Tongue (tissue), 2 donors: ENCODE measurements around the gene SGTA. TPM values are rescaled to one million over a fixed set of nuclear protein-coding genes. Genes with fewer than 3 reads are reported as not detected.
"Not testable (repeated sequence)": the region's sequence is repeated elsewhere in the genome, so short reads cannot be mapped to it uniquely, and the experiment has no call there.

Source experiments
- DNase-seq: peaks from one replicate; pipeline ENCODE4 v3.0.0-alpha.2; 2015
- total RNA-seq: library from RNA; depleted of rRNA; stranded (reverse); fragments of >200 nt; gene quantifications from one replicate; pipeline ENCODE4 v1.2.3, GENCODE V29; 2014

Gene SGTA
- total RNA-seq, 1 donor from 2014 or later, result 49.7 TPM

- DNase-seq, result no peak
These were observed 10.1 kb upstream of the SGTA start for GRCh38 chr19:2793126-2793525.

DNA sequence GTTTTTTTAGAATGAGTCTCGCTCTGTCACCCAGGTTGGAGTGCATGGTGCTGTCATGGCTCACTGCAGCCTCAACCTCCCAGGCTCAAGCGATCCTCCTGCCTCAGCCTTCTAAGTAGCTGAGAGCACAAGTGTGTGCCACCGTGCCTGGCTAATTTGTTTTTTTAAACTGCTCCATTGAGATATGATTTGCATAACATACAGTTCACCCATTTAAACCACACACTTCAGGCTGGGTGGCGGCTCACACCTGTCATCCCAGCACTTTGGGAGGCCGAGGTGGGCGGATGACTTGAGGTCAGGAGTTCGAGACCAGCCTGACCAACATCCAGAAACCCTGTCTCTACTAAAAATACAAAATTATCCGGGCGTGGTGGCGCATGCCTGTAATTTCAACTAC, 9.6 kb upstream of the SGTA start:
- not testable (repeated sequence) for DNase-seq

DNA sequence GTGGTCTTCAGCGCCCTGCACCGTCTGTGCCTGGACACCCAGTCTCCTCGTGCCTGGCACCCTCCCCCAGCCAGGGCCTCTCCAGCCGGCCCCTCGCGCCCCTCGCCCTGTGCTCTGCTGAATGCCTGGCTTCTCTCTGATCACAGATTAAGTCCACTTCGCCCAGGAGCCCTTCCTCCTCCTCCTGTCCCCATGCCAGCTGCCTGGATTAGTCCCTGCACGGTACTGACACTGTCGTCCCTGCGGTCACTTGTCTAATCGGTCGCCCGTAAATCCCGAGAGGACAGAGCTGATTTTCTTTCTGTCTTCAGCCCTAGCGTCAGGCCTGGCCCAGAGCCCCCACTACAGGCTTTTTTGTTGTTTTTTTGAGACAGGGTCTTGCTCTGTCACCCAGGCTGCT, 8.8 kb upstream of the SGTA start:
- no peak for DNase-seq

DNA sequence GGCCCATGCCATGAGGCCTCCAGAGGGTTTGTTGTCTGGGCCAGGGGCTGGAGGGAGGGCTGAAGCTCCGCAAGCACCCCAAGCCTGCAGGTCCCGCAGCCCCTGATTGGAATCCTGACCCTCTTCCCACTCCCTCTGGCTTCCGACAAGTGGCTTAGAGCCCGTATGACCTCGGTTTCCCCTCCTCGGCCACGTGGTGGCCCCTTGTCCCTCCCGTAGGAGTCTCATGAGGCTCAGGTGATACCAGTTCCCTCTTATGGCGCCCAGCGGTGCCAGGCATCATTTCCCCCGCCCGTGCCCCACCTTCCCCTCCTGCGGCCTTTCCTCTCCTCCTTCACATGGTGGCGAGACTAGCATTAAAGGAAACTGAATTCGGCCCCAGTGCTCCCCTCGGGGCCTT, 8.4 kb upstream of the SGTA start:
- no peak for DNase-seq

- no peak for DNase-seq
These were observed 7.6 kb upstream of the SGTA start for GRCh38 chr19:2790557-2791271.

DNA sequence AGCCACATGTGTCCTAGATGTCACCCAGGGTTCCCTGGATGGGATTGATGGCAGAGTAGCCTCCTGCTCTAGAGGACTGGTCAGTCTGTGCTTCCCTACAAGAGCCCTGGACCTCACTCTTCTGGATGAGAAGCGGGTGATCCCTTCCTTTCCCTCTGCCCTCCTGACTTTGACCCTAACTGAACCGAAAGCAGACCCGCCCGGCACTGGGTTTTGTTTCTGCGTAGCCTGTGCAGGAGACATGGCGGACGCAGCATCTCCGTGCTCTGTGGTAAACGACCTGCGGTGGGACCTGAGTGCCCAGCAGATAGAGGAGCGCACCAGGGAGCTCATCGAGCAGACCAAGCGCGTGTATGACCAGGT, 7.1 kb upstream of the SGTA start:
- DNase-seq, result no peak

DNA sequence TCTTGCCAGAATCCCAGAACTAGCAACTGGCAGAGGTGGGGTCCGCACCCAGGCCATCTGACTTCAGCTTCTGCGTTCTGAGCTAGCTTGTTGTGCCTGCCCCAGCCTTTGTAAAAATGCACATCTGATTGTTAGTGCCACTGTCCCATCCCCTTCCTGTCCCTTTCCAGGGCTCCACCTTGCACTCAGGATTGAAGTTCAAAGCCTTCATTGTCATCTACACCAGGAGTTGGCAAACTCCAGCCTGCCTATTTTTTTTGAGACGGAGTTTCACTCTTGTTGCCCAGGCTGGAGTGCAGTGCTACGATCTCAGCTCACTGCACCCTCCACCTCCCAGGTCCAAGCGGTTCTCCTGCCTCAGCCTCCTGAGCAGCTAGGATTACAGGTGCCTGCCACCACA, 5.2 kb upstream of the SGTA start:
- DNase-seq, result no peak

- DNase-seq, result no peak
These were observed 4.0 kb upstream of the SGTA start for GRCh38 chr19:2787115-2787514.

DNA sequence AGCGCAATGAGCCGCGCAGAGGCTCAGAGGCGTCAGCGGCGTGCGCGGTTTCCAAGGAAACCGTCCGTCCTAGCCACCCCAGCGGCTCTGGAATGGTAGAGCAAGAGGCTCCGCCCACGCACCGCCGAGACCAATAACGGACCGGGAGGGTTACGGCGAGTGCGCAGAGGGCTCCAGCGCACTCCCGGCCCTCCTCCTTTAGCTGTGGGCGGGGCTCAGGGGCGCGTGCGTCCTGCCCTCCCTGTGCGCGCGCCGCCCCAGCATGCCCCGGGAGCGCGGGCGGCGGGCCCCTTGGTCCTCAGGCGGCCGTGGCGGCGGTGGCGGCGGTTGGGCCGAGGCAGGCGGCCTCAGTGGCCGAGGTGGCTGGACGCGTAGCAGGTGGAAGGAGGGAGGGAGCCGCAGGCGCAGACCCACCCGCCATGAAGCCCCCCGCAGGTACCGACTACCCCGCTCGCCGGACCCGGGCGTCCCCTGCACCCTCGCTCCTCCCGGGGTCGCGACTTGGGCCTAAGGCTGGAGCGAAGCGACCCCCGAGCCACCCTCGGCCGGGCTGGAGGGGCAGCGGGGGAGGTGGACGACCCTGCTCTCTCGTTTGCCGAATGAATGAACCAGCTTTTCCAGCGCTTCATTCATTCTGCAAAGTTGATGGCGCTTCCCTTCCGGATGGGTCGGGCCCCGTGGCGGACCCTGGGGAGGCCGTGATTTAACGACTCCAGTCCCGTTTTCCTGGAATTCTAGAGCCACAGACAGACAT, 2.3 kb upstream of the SGTA start, which contains the start of gene THOP1:
Gene THOP1 (plus strand): TSS at position 260 of the 754 bp plus-strand sequence. CDS start 160 bp downstream, at position 420.
- peak; percentile 100 for DNase-seq

DNA sequence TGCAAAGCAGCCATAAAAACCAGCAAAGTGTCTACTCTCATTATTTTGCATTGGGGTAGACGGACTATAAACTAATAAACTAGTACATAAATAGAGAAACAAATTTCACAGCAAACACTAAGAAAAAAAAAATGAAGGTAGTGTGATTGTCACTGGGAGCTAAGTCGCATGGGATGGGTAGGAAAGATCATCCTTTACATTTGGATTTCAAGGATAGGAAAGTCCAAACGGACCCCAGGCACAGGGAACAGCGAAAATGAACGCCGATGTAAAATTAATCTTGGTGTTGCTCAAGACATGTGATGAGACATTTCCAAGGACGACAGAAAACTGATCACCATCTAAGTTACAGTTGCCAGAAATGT, 690 bp upstream of the SGTA start:
- DNase-seq, result no peak

GRCh38 chr19:2782329-2782935, 641 bp downstream of the SGTA start:
- no peak for DNase-seq

GRCh38 chr19:2780284-2780683, 2.8 kb downstream of the SGTA start:
- DNase-seq, result no peak

DNA sequence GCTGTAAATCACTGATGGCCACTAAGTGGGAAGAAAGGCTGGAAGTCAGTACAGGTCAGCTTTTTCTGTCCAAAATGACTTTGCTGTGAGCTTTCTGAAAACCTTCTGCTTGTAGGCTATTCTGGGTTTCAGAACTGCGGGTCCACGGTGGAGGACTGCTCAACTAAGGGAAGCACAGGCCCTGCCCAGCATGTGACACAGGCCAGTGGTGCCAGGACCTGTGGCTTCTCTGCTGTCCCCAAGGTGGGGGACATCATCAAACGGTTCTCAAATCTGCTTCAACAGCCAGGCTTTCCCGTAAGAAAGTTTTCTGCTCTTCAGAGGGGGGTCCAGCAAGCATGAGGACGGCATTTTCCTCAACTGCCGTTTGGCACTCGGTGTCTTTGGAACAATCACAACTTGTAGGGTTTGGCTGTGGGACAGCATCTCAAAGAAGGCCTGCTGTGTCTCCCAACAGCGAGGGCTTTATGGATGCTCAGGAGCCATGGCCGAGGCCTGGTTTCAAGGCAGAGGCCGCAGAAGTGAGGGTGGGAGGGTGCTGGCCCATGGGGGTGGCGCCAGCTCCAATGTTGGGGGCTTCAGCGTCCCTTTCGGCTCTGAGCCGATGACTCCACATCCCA, 3.8 kb downstream of the SGTA start:
- DNase-seq, result no peak

DNA sequence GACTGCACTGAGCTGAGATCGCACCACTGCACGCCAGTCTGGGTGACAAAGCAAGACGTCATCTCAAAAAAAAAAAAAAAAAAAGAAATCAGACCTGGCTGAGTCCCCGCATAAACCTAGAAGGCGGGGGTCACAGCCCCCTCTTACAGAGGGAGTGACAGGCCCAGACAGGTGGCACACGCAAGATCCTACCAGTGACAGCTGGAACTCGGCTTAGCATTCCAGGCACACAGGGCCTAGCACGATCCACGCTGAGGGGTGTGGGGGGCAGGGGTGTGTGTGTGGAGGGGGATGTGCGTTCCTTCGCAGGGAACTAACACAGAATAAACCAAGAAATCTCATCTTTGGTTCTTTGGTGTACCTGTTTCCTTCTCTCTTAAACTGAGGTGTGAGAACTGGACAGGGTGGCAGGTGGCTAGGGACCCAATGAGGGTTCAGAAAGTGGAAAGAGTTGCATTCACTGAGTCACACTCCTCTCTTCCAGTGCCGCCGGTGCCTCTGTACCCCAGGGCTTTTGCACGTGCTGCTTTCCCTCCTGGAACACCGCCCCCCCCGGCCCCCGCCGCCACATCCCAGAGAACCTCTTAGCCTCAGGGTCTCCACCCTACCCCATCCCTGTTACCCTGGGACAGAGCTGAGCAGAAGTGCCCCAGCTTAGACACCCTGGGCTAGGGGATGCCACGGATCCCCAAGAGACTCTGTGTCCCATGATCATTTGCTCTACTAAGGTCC, 5.0 kb downstream of the SGTA start:
- DNase-seq, result peak; percentile 77

DNA sequence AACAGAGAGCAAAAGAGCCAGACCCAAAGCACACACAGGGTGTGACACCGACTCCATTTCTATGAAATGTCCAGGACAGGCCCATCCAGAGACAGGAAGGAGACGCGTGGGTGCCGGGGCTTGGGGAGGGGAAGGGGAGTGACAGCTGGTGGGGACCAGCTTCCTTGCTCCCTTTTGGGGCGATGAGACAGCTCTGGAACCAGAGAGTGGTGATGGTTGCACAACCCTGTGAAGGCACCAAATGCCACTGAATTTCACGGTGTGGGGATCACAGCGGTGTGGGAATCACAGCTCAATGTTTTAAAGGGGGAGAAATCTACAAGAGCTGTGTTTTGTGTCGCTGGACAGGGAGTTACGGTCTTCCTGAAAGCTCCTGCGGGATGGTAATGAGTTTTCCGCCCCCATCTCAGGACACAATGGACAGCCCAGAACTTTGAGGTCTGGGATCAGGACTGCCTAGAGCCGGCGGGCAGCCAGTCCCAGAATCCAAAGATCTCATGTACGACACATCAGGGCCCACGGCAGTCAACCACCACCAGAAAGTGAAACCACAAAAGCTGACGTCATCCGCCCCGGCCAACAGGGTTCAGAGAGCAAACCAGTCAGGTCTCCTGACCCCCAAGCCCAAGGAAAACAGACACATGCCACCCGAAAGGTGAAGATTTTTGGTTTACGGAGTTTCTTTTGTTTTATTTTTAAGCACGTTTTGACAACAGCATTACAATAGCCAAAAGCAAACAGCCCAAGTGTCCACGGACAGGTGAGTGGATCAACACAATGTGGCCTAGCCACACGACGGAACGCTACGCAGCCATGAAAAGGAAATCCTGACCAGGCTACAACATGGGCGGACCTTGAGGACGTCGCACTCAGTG, 7.3 kb downstream of the SGTA start:
- DNase-seq, result no peak

GRCh38 chr19:2774953-2775555, 8.0 kb downstream of the SGTA start:
- no peak for DNase-seq

- peak; percentile 52 for DNase-seq
These were observed 8.9 kb downstream of the SGTA start for GRCh38 chr19:2774083-2774679.

- DNase-seq, result peak; percentile 81
These were observed 11.0 kb downstream of the SGTA start for GRCh38 chr19:2771786-2772674.
